Gastrocnemius medialis (tissue), 4 donors: ENCODE data around the gene TBC1D5. TPM values are rescaled to one million over a fixed set of nuclear protein-coding genes. Genes with fewer than 3 reads are reported as not detected.

ENCODE experiments used
- ATAC-seq, 2 donors: fragments of 150-250 bp; one replicate each; pipeline ENCODE4 v1.9.1; 2016
- DNase-seq, 2 donors: peaks; one replicate each; pipeline ENCODE4 v3.0.0-alpha.2; 2019
- H3K27ac ChIP-seq, 4 donors: fragments of 200-600 bp; sonication (generic); 1 replicate in 1 of 4; 2 replicates in 3 of 4; pipeline ENCODE4 v1.5.1; 2016 to 2018; ENCODE audit warnings: mild to moderate bottlenecking in 2 of 4, moderate library complexity in 1 of 4
- H3K27me3 ChIP-seq, 3 donors: fragments of 200-600 bp; sonication (generic) in 2 of 3; 1 replicate in 1 of 3; 2 replicates in 2 of 3; pipeline versions ENCODE4 v1.5.1 to v1.6.0; 2016 to 2019; ENCODE audit warnings: mild to moderate bottlenecking in 1 of 3, moderate library complexity in 1 of 3
- H3K36me3 ChIP-seq, 2 donors: fragments of 200-600 bp; sonication (generic) in 1 of 2; one replicate each; pipeline ENCODE4 v1.5.1; 2017 to 2018
- H3K4me1 ChIP-seq, 2 donors: fragments of 200-600 bp; sonication (generic) in 1 of 2; one replicate each; pipeline ENCODE4 v1.5.1; 2016 to 2017; ENCODE audit warnings: mild to moderate bottlenecking in 2 of 2
- H3K4me3 ChIP-seq, 4 donors: fragments of 200-600 bp; sonication (generic) in 3 of 4; 1 replicate in 1 of 4; 2 replicates in 3 of 4; pipeline ENCODE4 v1.5.1; 2016 to 2019; ENCODE audit warnings: mild to moderate bottlenecking in 2 of 4
- H3K9me3 ChIP-seq, 3 donors: fragments of 200-600 bp; sonication (generic) in 2 of 3; 1 replicate in 1 of 3; 2 replicates in 2 of 3; pipeline ENCODE4 v1.5.1; 2016 to 2019
- POLR2A ChIP-seq, 2 donors: fragments of 450-650 bp; IDR thresholded peaks; one replicate each; pipeline ENCODE4 v1.6.1; 2017; ENCODE audit warnings: antibody characterized with exemption in 2 of 2, mild to moderate bottlenecking in 2 of 2, moderate library complexity in 2 of 2
- in situ Hi-C, 4 donors: fragments of 200-750 bp; cut with MboI; loops; one replicate each; pipeline versions ENCODE4 v1.15.0 to v1.8.0; 2017; ENCODE audit warnings: low sequenced_read_pairs in 4 of 4
- intact Hi-C: fragments of 100-400 bp; cut with DNase I; formaldehyde crosslinking; loops from one replicate; pipeline ENCODE4 v1.15.1; 2023; ENCODE audit warnings: low total_unique reads
- total RNA-seq, 4 donors: library from RNA; depleted of rRNA; stranded (reverse); fragments of >200 nt; gene quantifications; one replicate each; pipeline versions ENCODE4 v1.1.0 to v1.2.3, GENCODE V29; 2016
- TF ChIP-seq, protein P1 (sequence below), 5 experiments: fragments of 450-650 bp in 3 of 5; fragments of 200-600 bp in 2 of 5; sonication (generic) in 2 of 5; IDR thresholded peaks in 4 of 5; conservative IDR thresholded peaks in 1 of 5; 1 replicate in 4 of 5; 2 replicates in 1 of 5; pipeline ENCODE4 v1.5.1; 2016 to 2019; ENCODE audit warnings: antibody characterized with exemption in 5 of 5, mild to moderate bottlenecking in 3 of 5, moderate library complexity in 3 of 5

The TBC1D5 gene
- total RNA-seq, 4 donors from 2014 or later, result 20.3 to 34.4 (median 27.1) TPM

GRCh38 chr3:17232442-17232841 lies 510.0 kb downstream of the TBC1D5 start:
- Histone ChIP-seq H3K27ac (peak overlapping the region in 1 of 4 donors; percentile 31), H3K36me3 (no peaks in the 10 kb centered on the region), H3K4me1 (peaks cover 35 to 38% of the 10 kb centered on the region in 2 donors), H3K4me3 (no peak overlapping the region), H3K27me3 (no peaks in the 10 kb centered on the region), H3K9me3 (no peaks in the 10 kb centered on the region)
- intact Hi-C loops, result loop anchor here (5.0 to 10.0 kb wide), 3 partner anchors 40 to 468 kb away; no protein-coding TSS in a partner anchor
- DNase-seq (no peak), ATAC-seq (no peak)
- in situ Hi-C loops, result loop anchor here in 1 of 4 donors (10.0 kb wide), 1 partner anchor 638 kb away; no protein-coding TSS in a partner anchor
- TF ChIP-seq POLR2A (IDR thresholded peaks at IDR 0.05), result no peak
- TF ChIP-seq, protein P1, sequence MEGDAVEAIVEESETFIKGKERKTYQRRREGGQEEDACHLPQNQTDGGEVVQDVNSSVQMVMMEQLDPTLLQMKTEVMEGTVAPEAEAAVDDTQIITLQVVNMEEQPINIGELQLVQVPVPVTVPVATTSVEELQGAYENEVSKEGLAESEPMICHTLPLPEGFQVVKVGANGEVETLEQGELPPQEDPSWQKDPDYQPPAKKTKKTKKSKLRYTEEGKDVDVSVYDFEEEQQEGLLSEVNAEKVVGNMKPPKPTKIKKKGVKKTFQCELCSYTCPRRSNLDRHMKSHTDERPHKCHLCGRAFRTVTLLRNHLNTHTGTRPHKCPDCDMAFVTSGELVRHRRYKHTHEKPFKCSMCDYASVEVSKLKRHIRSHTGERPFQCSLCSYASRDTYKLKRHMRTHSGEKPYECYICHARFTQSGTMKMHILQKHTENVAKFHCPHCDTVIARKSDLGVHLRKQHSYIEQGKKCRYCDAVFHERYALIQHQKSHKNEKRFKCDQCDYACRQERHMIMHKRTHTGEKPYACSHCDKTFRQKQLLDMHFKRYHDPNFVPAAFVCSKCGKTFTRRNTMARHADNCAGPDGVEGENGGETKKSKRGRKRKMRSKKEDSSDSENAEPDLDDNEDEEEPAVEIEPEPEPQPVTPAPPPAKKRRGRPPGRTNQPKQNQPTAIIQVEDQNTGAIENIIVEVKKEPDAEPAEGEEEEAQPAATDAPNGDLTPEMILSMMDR (IDR thresholded peaks at IDR 0.05 in 4 of 5, conservative IDR thresholded peaks at IDR 0.05 in 1 of 5), result no peak

DNA sequence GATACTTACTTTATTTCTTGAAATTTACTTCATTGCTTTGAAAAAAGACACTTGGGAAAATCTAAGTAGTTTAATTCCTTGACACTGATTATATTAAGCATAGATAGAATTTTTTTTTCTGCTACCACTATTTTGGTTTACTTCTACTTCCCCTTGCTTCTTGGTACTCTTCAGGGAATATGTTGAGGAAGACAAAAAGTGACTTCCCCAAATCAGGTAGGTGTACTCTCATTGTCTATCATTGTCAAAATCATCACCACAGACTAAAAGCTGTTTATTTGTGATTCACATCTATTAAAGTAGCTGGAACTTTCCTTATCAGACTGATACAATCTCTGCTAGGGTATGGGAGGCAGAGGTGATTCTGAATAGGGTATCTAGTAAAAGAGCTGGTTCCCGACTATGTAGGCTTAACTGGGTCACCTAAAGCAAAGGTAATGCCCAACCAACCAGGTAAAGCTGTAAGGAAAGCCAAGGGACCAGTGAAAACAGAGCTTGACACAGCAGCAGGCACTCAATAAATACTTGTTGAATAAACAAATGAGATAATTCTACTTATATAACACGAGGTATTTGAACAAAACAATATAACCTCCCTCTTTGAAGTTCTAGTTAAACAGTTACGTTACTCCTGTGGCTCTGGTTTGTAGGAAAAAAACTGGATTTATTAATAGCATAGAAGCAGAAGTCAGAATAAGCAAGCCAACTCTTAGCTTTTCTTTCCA lies 510.7 kb downstream of the TBC1D5 start:
- no peak for TF ChIP-seq POLR2A (IDR thresholded peaks at IDR 0.05)
- TF ChIP-seq, protein P1 (IDR thresholded peaks at IDR 0.05 in 4 of 5, conservative IDR thresholded peaks at IDR 0.05 in 1 of 5), result no peak
- H3K4me3 ChIP-seq, result no peak overlapping the region
- H3K27me3 ChIP-seq, result no peaks in the 10 kb centered on the region
- no peaks in the 10 kb centered on the region for H3K36me3 ChIP-seq
- in situ Hi-C loops, result loop anchor here in 1 of 4 donors (10.0 kb wide), 1 partner anchor 637 kb away; no protein-coding TSS in a partner anchor
- intact Hi-C loops, result loop anchor here (5.0 to 10.0 kb wide), 3 partner anchors 39 to 467 kb away; no protein-coding TSS in a partner anchor
- peaks cover 35 to 38% of the 10 kb centered on the region in 2 donors for H3K4me1 ChIP-seq
- DNase-seq (no peak), ATAC-seq (no peak)
- peak overlapping the region in 1 of 4 donors; percentile 31 for H3K27ac ChIP-seq
- H3K9me3 ChIP-seq, result no peaks in the 10 kb centered on the region

GRCh38 chr3:17227472-17227871 lies 515.0 kb downstream of the TBC1D5 start:
- H3K4me1 ChIP-seq, result peaks cover 8 to 9% of the 10 kb centered on the region in 2 donors
- H3K27ac ChIP-seq, result no peak overlapping the region
- no peak overlapping the region for H3K4me3 ChIP-seq
- DNase-seq (no peak), ATAC-seq (no peak)
- intact Hi-C loops (no loop called here), in situ Hi-C loops (no loop called here)
- no peaks in the 10 kb centered on the region for H3K27me3 ChIP-seq
- TF ChIP-seq, protein P1 (IDR thresholded peaks at IDR 0.05 in 4 of 5, conservative IDR thresholded peaks at IDR 0.05 in 1 of 5), result no peak
- no peak for TF ChIP-seq POLR2A (IDR thresholded peaks at IDR 0.05)
- H3K9me3 ChIP-seq, result no peaks in the 10 kb centered on the region
- H3K36me3 ChIP-seq, result no peaks in the 10 kb centered on the region

- in situ Hi-C loops (no loop called here), intact Hi-C loops (no loop called here)
- H3K4me1 ChIP-seq, result no peaks in the 10 kb centered on the region
- no peaks in the 10 kb centered on the region for H3K9me3 ChIP-seq
- H3K36me3 ChIP-seq, result no peaks in the 10 kb centered on the region
- no peak for ATAC-seq
- TF ChIP-seq, protein P1 (IDR thresholded peaks at IDR 0.05 in 4 of 5, conservative IDR thresholded peaks at IDR 0.05 in 1 of 5), result no peak
- no peak for TF ChIP-seq POLR2A (IDR thresholded peaks at IDR 0.05)
- DNase-seq, result no peak
- H3K27me3 ChIP-seq, result no peaks in the 10 kb centered on the region
- no peak overlapping the region for H3K4me3 ChIP-seq
- no peak overlapping the region for H3K27ac ChIP-seq
Measured at GRCh38 chr3:17221529-17221928, 520.9 kb downstream of the TBC1D5 start.
